WTC11 (cell line): Measurements from ENCODE around the gene SOD2. TPM values are rescaled to one million over a fixed set of nuclear protein-coding genes. Genes with fewer than 3 reads are reported as not detected.

Experiments used
- ATAC-seq: fragments of 200-7000 bp; cut with Tn5 transposase; 2 replicates; pipeline ENCODE4 v1.10.0; 2021; ENCODE audit warnings: mild to moderate bottlenecking, moderate library complexity
- CTCF ChIA-PET: fragments of 300-600 bp; sonication (Branson Sonifier 250); formaldehyde crosslinking; loops from one replicate; lab custom pipeline; 2021; ENCODE audit warnings: antibody characterized with exemption; lab: Charles Lee
- POLR2A ChIA-PET: fragments of 350-600 bp; sonication (Branson Sonifier 250); formaldehyde crosslinking; loops from one replicate; lab custom pipeline; 2021; ENCODE audit warnings: antibody characterized with exemption; lab: Charles Lee
- DNase-seq: peaks from one replicate; pipeline ENCODE4 v3.0.0; 2021; ENCODE audit warnings: low spot score
- H3K27ac Mint-ChIP-seq: 2 replicates; pipeline ENCODE4 v1.8.0; 2021; ENCODE audit warnings: mixed read lengths
- H3K27me3 Mint-ChIP-seq: 2 replicates; pipeline ENCODE4 v1.8.0; 2021; ENCODE audit warnings: low read depth, mild to moderate bottlenecking, moderate library complexity, mixed read lengths
- H3K36me3 Mint-ChIP-seq: 2 replicates; pipeline ENCODE4 v1.8.0; 2021; ENCODE audit warnings: mixed read lengths
- H3K4me1 Mint-ChIP-seq: 2 replicates; pipeline ENCODE4 v1.8.0; 2022; ENCODE audit warnings: mixed read lengths
- H3K4me3 Mint-ChIP-seq: 2 replicates; pipeline ENCODE4 v1.8.0; 2021; ENCODE audit warnings: mild to moderate bottlenecking, moderate library complexity, mixed read lengths
- H3K9me3 Mint-ChIP-seq: 2 replicates; pipeline ENCODE4 v1.8.0; 2021; ENCODE audit warnings: mixed read lengths
- ATF1 ChIP-seq: sonication (generic); formaldehyde crosslinking; IDR thresholded peaks from 2 replicates; pipeline ENCODE4 v1.8.1; 2023; ENCODE audit warnings: mild to moderate bottlenecking, moderate library complexity, missing genetic modification reagents
- ELF4 ChIP-seq: sonication (generic); formaldehyde crosslinking; IDR thresholded peaks from 2 replicates; pipeline ENCODE4 v1.8.1; 2022; ENCODE audit warnings: low read depth, mild to moderate bottlenecking, moderate library complexity, missing genetic modification reagents
- ERG ChIP-seq: fragments of 250-450 bp; sonication (Bioruptor Pico); IDR thresholded peaks from 2 replicates; pipeline ENCODE4 v1.8.0; 2021; ENCODE audit warnings: mild to moderate bottlenecking
- FOXJ3 ChIP-seq: sonication (generic); formaldehyde crosslinking; IDR thresholded peaks from 2 replicates; pipeline ENCODE4 v1.9.0; 2021; ENCODE audit warnings: missing genetic modification reagents, mild to moderate bottlenecking, borderline replicate concordance
- JUN ChIP-seq: sonication (generic); formaldehyde crosslinking; IDR thresholded peaks from 2 replicates; pipeline ENCODE4 v1.8.0; 2023; ENCODE audit warnings: mild to moderate bottlenecking, missing genetic modification reagents
- NFE2L1 ChIP-seq: sonication (generic); formaldehyde crosslinking; IDR thresholded peaks from 2 replicates; pipeline ENCODE4 v1.8.1; 2023; ENCODE audit warnings: missing genetic modification reagents
- NR1H2 ChIP-seq: sonication (generic); formaldehyde crosslinking; IDR thresholded peaks from 2 replicates; pipeline ENCODE4 v1.9.0; 2021; ENCODE audit warnings: mild to moderate bottlenecking, moderate library complexity, missing genetic modification reagents
- NR3C1 ChIP-seq: sonication (generic); formaldehyde crosslinking; conservative IDR thresholded peaks from 2 replicates; pipeline ENCODE4 v1.8.1; 2023; ENCODE audit warnings: low read depth, mild to moderate bottlenecking, missing genetic modification reagents
- PRRX2 ChIP-seq: fragments of 250-450 bp; sonication (Bioruptor Pico); IDR thresholded peaks from 2 replicates; pipeline ENCODE4 v1.8.0; 2021; ENCODE audit warnings: mild to moderate bottlenecking
- SMAD4 ChIP-seq: sonication (generic); formaldehyde crosslinking; IDR thresholded peaks from 2 replicates; pipeline ENCODE4 v1.8.0; 2022; ENCODE audit warnings: mild to moderate bottlenecking, missing genetic modification reagents
- SOX15 ChIP-seq: fragments of 250-450 bp; sonication (Bioruptor Pico); IDR thresholded peaks from 2 replicates; pipeline ENCODE4 v1.9.0; 2021; ENCODE audit warnings: mild to moderate bottlenecking
- SP1 ChIP-seq: sonication (generic); formaldehyde crosslinking; conservative IDR thresholded peaks from 2 replicates; pipeline ENCODE4 v1.8.1; 2022; ENCODE audit warnings: missing genetic modification reagents
- ZNF121 ChIP-seq: sonication (generic); formaldehyde crosslinking; IDR thresholded peaks from 2 replicates; pipeline ENCODE4 v1.8.0; 2023; ENCODE audit warnings: missing genetic modification reagents
- ZNF232 ChIP-seq: sonication (generic); formaldehyde crosslinking; IDR thresholded peaks from 2 replicates; pipeline ENCODE4 v1.8.0; 2022; ENCODE audit warnings: mild to moderate bottlenecking, missing genetic modification reagents
- total RNA-seq: library from RNA; stranded (reverse); gene quantifications from 3 replicates; pipeline ENCODE4 v1.2.3, GENCODE V29; 2021
- TF ChIP-seq, protein P1 (sequence below): sonication (generic); formaldehyde crosslinking; IDR thresholded peaks from 2 replicates; pipeline ENCODE4 v1.8.1; 2023; ENCODE audit warnings: mild to moderate bottlenecking, missing genetic modification reagents, moderate library complexity
- TF ChIP-seq, protein P2 (sequence below): fragments of 250-450 bp; sonication (Bioruptor Pico); IDR thresholded peaks from 2 replicates; pipeline ENCODE4 v1.9.0; 2021; ENCODE audit warnings: moderate library complexity, mild to moderate bottlenecking, inconsistent platforms, borderline replicate concordance
- TF ChIP-seq, protein P3 (sequence below): sonication (generic); formaldehyde crosslinking; IDR thresholded peaks from 2 replicates; pipeline ENCODE4 v1.8.1; 2023; ENCODE audit warnings: mild to moderate bottlenecking, missing genetic modification reagents, moderate library complexity
- TF ChIP-seq, protein P4 (sequence below): sonication (generic); formaldehyde crosslinking; IDR thresholded peaks from 2 replicates; pipeline ENCODE4 v1.8.1; 2023; ENCODE audit warnings: mild to moderate bottlenecking, missing genetic modification reagents
- TF ChIP-seq, protein P5 (sequence below): sonication (generic); formaldehyde crosslinking; IDR thresholded peaks from 2 replicates; pipeline ENCODE4 v1.8.1; 2023; ENCODE audit warnings: mild to moderate bottlenecking, missing genetic modification reagents, borderline replicate concordance
- TF ChIP-seq, protein P6 (sequence below): sonication (generic); formaldehyde crosslinking; IDR thresholded peaks from 2 replicates; pipeline ENCODE4 v1.8.1; 2022; ENCODE audit warnings: low read depth, missing genetic modification reagents, borderline replicate concordance

SOD2 gene
- total RNA-seq, 1 experiment from 2014 or later: 82.6 TPM

DNA sequence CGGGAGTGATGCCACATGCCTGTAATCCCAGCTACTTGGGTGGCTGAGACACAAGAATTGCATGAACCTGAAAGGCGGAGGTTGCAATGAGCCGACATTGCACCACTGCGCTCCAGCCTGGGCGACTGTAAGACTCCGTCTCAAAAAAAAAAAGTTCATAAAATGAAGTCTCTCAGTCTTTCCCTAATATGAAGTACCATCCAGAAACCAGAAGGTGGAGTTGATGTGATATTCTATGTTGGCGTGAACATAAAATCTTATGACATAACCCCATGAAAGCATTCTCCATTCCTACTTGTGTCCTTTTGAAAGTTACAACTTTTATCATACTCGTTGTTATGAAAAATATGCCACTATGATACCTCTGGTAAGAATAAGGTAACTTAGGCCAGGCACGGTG, 5.7 kb downstream of the SOD2 start:
- CTCF ChIA-PET: no interaction called here
- H3K27me3 Mint-ChIP-seq: no peaks in the 10 kb centered on the region
- peaks cover 13% of the 10 kb centered on the region for H3K4me1 Mint-ChIP-seq
- H3K36me3 Mint-ChIP-seq: peaks cover 38% of the 10 kb centered on the region
- H3K9me3 Mint-ChIP-seq: no peaks in the 10 kb centered on the region
- TF ChIP-seq NR1H2 (no peak), NR3C1 (CRISPR knock-in tag) (no peak), PRRX2 (no peak), FOXJ3 (CRISPR knock-in tag) (no peak), ELF4 (CRISPR knock-in tag) (no peak), SP1 (CRISPR knock-in tag) (no peak), JUN (CRISPR knock-in tag) (no peak), SMAD4 (CRISPR knock-in tag) (no peak), ZNF121 (CRISPR knock-in tag) (no peak), ATF1 (CRISPR knock-in tag) (no peak), ERG (no peak), ZNF232 (CRISPR knock-in tag) (no peak), NFE2L1 (CRISPR knock-in tag) (no peak), SOX15 (CRISPR knock-in tag) (no peak)
- TF ChIP-seq, protein P1, sequence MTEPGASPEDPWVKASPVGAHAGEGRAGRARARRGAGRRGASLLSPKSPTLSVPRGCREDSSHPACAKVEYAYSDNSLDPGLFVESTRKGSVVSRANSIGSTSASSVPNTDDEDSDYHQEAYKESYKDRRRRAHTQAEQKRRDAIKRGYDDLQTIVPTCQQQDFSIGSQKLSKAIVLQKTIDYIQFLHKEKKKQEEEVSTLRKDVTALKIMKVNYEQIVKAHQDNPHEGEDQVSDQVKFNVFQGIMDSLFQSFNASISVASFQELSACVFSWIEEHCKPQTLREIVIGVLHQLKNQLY (CRISPR knock-in tag): no peak
- TF ChIP-seq, protein P2, sequence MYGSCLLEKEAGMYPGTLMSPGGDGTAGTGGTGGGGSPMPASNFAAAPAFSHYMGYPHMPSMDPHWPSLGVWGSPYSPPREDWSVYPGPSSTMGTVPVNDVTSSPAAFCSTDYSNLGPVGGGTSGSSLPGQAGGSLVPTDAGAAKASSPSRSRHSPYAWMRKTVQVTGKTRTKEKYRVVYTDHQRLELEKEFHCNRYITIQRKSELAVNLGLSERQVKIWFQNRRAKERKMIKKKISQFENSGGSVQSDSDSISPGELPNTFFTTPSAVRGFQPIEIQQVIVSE (CRISPR knock-in tag): no peak
- TF ChIP-seq, protein P3, sequence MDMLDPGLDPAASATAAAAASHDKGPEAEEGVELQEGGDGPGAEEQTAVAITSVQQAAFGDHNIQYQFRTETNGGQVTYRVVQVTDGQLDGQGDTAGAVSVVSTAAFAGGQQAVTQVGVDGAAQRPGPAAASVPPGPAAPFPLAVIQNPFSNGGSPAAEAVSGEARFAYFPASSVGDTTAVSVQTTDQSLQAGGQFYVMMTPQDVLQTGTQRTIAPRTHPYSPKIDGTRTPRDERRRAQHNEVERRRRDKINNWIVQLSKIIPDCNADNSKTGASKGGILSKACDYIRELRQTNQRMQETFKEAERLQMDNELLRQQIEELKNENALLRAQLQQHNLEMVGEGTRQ (CRISPR knock-in tag): no peak
- TF ChIP-seq, protein P4, sequence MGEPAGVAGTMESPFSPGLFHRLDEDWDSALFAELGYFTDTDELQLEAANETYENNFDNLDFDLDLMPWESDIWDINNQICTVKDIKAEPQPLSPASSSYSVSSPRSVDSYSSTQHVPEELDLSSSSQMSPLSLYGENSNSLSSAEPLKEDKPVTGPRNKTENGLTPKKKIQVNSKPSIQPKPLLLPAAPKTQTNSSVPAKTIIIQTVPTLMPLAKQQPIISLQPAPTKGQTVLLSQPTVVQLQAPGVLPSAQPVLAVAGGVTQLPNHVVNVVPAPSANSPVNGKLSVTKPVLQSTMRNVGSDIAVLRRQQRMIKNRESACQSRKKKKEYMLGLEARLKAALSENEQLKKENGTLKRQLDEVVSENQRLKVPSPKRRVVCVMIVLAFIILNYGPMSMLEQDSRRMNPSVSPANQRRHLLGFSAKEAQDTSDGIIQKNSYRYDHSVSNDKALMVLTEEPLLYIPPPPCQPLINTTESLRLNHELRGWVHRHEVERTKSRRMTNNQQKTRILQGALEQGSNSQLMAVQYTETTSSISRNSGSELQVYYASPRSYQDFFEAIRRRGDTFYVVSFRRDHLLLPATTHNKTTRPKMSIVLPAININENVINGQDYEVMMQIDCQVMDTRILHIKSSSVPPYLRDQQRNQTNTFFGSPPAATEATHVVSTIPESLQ (CRISPR knock-in tag): no peak
- TF ChIP-seq, protein P5, sequence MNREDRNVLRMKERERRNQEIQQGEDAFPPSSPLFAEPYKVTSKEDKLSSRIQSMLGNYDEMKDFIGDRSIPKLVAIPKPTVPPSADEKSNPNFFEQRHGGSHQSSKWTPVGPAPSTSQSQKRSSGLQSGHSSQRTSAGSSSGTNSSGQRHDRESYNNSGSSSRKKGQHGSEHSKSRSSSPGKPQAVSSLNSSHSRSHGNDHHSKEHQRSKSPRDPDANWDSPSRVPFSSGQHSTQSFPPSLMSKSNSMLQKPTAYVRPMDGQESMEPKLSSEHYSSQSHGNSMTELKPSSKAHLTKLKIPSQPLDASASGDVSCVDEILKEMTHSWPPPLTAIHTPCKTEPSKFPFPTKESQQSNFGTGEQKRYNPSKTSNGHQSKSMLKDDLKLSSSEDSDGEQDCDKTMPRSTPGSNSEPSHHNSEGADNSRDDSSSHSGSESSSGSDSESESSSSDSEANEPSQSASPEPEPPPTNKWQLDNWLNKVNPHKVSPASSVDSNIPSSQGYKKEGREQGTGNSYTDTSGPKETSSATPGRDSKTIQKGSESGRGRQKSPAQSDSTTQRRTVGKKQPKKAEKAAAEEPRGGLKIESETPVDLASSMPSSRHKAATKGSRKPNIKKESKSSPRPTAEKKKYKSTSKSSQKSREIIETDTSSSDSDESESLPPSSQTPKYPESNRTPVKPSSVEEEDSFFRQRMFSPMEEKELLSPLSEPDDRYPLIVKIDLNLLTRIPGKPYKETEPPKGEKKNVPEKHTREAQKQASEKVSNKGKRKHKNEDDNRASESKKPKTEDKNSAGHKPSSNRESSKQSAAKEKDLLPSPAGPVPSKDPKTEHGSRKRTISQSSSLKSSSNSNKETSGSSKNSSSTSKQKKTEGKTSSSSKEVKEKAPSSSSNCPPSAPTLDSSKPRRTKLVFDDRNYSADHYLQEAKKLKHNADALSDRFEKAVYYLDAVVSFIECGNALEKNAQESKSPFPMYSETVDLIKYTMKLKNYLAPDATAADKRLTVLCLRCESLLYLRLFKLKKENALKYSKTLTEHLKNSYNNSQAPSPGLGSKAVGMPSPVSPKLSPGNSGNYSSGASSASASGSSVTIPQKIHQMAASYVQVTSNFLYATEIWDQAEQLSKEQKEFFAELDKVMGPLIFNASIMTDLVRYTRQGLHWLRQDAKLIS: no peak
- TF ChIP-seq, protein P6, sequence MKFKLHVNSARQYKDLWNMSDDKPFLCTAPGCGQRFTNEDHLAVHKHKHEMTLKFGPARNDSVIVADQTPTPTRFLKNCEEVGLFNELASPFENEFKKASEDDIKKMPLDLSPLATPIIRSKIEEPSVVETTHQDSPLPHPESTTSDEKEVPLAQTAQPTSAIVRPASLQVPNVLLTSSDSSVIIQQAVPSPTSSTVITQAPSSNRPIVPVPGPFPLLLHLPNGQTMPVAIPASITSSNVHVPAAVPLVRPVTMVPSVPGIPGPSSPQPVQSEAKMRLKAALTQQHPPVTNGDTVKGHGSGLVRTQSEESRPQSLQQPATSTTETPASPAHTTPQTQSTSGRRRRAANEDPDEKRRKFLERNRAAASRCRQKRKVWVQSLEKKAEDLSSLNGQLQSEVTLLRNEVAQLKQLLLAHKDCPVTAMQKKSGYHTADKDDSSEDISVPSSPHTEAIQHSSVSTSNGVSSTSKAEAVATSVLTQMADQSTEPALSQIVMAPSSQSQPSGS (CRISPR knock-in tag): no peak
- TF ChIP-seq, all 79 proteins: peak for 0
- H3K4me3 Mint-ChIP-seq: no peak overlapping the region
- POLR2A ChIA-PET: no interaction called here
- DNase-seq: no peak
- no peak for ATAC-seq
- H3K27ac Mint-ChIP-seq: no peak overlapping the region
